Measurements from ENCODE around the gene MAP4K5. TPM values are rescaled to one million over a fixed set of nuclear protein-coding genes. Genes with fewer than 3 reads are reported as not detected.
A peak's percentile ranks its signal among the peaks of the same experiment; 100 is the strongest.

Gene MAP4K5
- total and polyA plus RNA-seq, 2 of the 4 experiments (the other 2 are of a cell fraction): 33.1 to 46.1 TPM

DNA sequence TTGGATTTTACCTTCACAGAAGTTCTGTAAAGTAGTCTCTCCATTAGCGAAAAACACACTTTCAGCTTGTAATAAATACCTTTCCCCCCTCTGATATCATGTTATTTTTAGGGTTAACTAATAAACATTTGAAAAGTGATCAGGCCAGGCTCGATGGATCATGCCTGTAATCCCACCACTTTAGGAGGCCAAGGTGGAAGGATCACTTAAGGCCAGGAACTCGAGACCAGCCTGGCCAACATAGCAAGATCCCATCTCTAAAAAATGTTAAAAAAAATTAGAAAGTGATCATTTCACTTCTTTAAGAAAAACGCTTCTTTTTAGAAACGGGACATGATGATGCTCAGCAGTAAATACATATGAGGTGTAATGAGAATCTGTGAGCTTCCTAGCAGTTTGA lies 137.7 kb downstream of the MAP4K5 start:
- Histone ChIP-seq H3K4me3 (ENCODE audit: insufficient read depth, low read depth, low read length) (no peak overlapping the region), H2BK20ac (ENCODE audit: low read depth, low read length) (no peak overlapping the region), H3K9ac (ENCODE audit: low read depth, low read length) (no peak overlapping the region), H2AK9ac (replicated peaks; ENCODE audit: low read depth, low read length, poor library complexity) (no peak overlapping the region), H4K20me1 (ENCODE audit: insufficient read depth, low read length) (no peaks in the 10 kb centered on the region), H4K8ac (ENCODE audit: low read depth in 2 of 2, low read length in 2 of 2) (no peak overlapping the region), H4K5ac (ENCODE audit: low read depth, low read length) (no peak overlapping the region), H2BK5ac (ENCODE audit: low read depth, low read length, poor library complexity, severe bottlenecking) (no peak overlapping the region), H3K27ac (ENCODE audit: insufficient read depth, low read length) (no peak overlapping the region), H4K91ac (ENCODE audit: insufficient read depth, low read depth, low read length) (no peak overlapping the region), H3K9me3 (ENCODE audit: control insufficient read depth, insufficient read depth, low read length) (no peaks in the 10 kb centered on the region), H3K56ac (ENCODE audit: extremely low read depth, insufficient read depth, low read length) (no peak overlapping the region), H3K4ac (ENCODE audit: low read depth, low read length) (no peak overlapping the region), H2BK15ac (ENCODE audit: low read depth, low read length) (no peak overlapping the region), H3K36me3 (ENCODE audit: control insufficient read depth, insufficient read depth, low read length) (no peaks in the 10 kb centered on the region; the same call in 1 of the 2 replicates), H3K14ac (replicated peaks; ENCODE audit: low read depth, low read length) (0 out of 2 replicates have a peak overlapping the region, but pooled peaks have one; percentile 71), H3K4me2 (ENCODE audit: low read depth, low read length) (no peak overlapping the region), H2AK5ac (ENCODE audit: low read depth, low read length) (no peak overlapping the region), H3K27me3 (ENCODE audit: control insufficient read depth, insufficient read depth, low read length) (no peaks in the 10 kb centered on the region), H3K4me1 (ENCODE audit: control insufficient read depth, insufficient read depth, low read length) (peaks cover 9% of the 10 kb centered on the region), H3K9me1 (ENCODE audit: insufficient read depth, low read length) (peaks cover 6% of the 10 kb centered on the region; the same call in 1 of the 2 replicates), H2BK120ac (ENCODE audit: low read depth, low read length) (no peak overlapping the region; the same call in 1 of the 2 replicates), H2AFZ (replicated peaks; ENCODE audit: low read length, poor library complexity) (no peak overlapping the region), H3K23ac (ENCODE audit: low read depth, low read length) (0 out of 2 replicates have a peak overlapping the region, but pooled peaks have one; percentile 11), H3K79me1 (ENCODE audit: low read depth in 1 of 2, low read length in 2 of 2) (peaks cover 0 to 19% of the 10 kb centered on the region in 2 experiments; a peak in 1 of 4 replicates), H3K18ac (ENCODE audit: low read depth, low read length) (no peak overlapping the region)
- TF ChIP-seq MAFK (IDR thresholded peaks at IDR 0.05; ENCODE audit: low read depth, low read length) (no peak), MAZ (IDR thresholded peaks at IDR 0.05; ENCODE audit: borderline replicate concordance, low read depth, low read length) (no peak), MXI1 (IDR thresholded peaks at IDR 0.05; ENCODE audit: borderline replicate concordance, low read depth, low read length) (no peak), RCOR1 (IDR thresholded peaks at IDR 0.05; ENCODE audit: insufficient replicate concordance, low read length) (no peak)
- TF ChIP-seq, protein P1, sequence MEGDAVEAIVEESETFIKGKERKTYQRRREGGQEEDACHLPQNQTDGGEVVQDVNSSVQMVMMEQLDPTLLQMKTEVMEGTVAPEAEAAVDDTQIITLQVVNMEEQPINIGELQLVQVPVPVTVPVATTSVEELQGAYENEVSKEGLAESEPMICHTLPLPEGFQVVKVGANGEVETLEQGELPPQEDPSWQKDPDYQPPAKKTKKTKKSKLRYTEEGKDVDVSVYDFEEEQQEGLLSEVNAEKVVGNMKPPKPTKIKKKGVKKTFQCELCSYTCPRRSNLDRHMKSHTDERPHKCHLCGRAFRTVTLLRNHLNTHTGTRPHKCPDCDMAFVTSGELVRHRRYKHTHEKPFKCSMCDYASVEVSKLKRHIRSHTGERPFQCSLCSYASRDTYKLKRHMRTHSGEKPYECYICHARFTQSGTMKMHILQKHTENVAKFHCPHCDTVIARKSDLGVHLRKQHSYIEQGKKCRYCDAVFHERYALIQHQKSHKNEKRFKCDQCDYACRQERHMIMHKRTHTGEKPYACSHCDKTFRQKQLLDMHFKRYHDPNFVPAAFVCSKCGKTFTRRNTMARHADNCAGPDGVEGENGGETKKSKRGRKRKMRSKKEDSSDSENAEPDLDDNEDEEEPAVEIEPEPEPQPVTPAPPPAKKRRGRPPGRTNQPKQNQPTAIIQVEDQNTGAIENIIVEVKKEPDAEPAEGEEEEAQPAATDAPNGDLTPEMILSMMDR (conservative IDR thresholded peaks at IDR 0.05; ENCODE audit: low read depth, low read length): no peak
- TF ChIP-seq, protein P2, sequence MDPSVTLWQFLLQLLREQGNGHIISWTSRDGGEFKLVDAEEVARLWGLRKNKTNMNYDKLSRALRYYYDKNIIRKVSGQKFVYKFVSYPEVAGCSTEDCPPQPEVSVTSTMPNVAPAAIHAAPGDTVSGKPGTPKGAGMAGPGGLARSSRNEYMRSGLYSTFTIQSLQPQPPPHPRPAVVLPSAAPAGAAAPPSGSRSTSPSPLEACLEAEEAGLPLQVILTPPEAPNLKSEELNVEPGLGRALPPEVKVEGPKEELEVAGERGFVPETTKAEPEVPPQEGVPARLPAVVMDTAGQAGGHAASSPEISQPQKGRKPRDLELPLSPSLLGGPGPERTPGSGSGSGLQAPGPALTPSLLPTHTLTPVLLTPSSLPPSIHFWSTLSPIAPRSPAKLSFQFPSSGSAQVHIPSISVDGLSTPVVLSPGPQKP (IDR thresholded peaks at IDR 0.05; ENCODE audit: borderline replicate concordance, low read depth, low read length): no peak
- ChIA-PET POLR2A (ENCODE audit: unreplicated experiment) (no interaction called here), CTCF (interaction anchor here (1.3 kb wide), 1 partner anchor 73 kb away, joined by 3 read pairs; no protein-coding TSS in a partner anchor)
- intact Hi-C loops (cut with micrococcal nuclease): loop anchor here (5.0 kb wide), 1 partner anchor 138 kb away; the partner anchor contains the start of gene MAP4K5
- dilution Hi-C loops (cut with HindIII; ENCODE audit: low sequenced_read_pairs, unreplicated experiment): no loop called here
- BruUV-seq (replicated peaks): no TSS peak
- DNase-seq (no peak), ATAC-seq (ENCODE audit: low read depth) (no peak)
- in situ Hi-C loops (cut with MboI; ENCODE audit: low sequenced_read_pairs): no loop called here
- WGBS, 2 experiments (ENCODE audit: extremely low coverage in 2 of 2, insufficient read length in 1 of 2): no CpG with 5 or more reads among the region's 5 CpGs

All from IMR-90 (cell line).